MM.1S (cell line): ENCODE results near the gene MTF1.

Experiments
- EZH2 ChIP-seq: fragments of 300-600 bp; sonication (generic); optimal IDR thresholded peaks from 2 replicates; pipeline ENCODE3; 2017; ENCODE audit warnings: low read depth, mild to moderate bottlenecking, antibody characterized with exemption, low read length, mixed read lengths
- EZH2phosphoT487 ChIP-seq: fragments of 300-600 bp; sonication (generic); IDR thresholded peaks from 2 replicates; pipeline ENCODE4 v1.6.1; 2018; ENCODE audit warnings: antibody characterized with exemption, low read length
- TF ChIP-seq, protein P1 (sequence below): fragments of 300-600 bp; sonication (generic); IDR thresholded peaks from 2 replicates; pipeline ENCODE4 v1.5.1; 2016; ENCODE audit warnings: antibody characterized with exemption, low read length, mixed read lengths

DNA sequence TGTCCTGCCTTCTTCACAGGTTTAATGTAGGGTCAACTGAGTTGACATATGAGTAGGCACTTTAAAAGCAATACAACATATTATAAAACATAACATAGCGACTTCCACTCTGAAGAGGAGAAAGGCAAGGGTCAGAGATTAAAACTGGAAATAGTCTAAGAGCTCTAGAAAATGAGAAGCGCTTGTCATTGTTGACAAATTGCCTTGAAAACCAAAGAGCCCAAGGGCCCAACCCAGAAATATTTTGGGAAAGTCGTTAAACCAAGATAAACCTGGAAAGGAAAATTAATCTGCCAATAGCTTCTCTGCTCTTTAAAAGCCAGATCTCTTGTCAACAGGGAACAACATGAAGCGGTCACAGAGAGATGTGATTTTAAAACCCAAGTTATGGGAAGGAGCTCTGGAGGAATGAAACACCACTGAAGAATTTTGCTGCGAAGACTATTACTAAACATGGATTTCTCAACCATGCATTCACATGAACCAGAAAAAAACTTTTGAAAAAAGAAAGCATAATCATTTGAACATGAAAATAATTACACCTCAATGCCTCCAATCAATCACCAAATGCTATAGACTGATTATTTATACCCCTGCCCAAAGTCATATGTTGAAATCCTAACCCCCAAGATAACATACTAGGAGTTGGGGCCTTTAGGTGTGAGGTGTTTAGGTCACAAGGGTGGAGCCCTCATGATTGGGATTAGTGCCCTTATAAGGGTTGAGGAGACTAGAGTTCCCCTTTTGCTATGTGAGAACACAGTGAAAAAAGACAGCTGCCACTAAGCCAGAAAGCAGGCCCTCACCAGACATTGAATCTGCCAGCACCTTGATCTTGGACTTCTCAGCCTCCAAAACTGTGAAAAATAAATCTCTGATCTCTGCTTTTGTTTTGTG lies 33.0 kb upstream of the MTF1 start:
- TF ChIP-seq, protein P1, sequence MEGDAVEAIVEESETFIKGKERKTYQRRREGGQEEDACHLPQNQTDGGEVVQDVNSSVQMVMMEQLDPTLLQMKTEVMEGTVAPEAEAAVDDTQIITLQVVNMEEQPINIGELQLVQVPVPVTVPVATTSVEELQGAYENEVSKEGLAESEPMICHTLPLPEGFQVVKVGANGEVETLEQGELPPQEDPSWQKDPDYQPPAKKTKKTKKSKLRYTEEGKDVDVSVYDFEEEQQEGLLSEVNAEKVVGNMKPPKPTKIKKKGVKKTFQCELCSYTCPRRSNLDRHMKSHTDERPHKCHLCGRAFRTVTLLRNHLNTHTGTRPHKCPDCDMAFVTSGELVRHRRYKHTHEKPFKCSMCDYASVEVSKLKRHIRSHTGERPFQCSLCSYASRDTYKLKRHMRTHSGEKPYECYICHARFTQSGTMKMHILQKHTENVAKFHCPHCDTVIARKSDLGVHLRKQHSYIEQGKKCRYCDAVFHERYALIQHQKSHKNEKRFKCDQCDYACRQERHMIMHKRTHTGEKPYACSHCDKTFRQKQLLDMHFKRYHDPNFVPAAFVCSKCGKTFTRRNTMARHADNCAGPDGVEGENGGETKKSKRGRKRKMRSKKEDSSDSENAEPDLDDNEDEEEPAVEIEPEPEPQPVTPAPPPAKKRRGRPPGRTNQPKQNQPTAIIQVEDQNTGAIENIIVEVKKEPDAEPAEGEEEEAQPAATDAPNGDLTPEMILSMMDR: no peak
- TF ChIP-seq EZH2phosphoT487 (no peak), EZH2 (no peak)
